SK-N-MC (cell line): ENCODE measurements around the gene RWDD1.

Experiments used
- EZH2 ChIP-seq: fragments of 200-600 bp; sonication (generic); IDR thresholded peaks from one replicate; pipeline ENCODE4 v1.6.1; 2017; ENCODE audit warnings: antibody characterized with exemption
- POLR2AphosphoS5 ChIP-seq: IDR thresholded peaks from 2 replicates; pipeline ENCODE4 v1.6.1; 2012; ENCODE audit warnings: mild to moderate bottlenecking, low read depth, low read length, borderline replicate concordance

DNA sequence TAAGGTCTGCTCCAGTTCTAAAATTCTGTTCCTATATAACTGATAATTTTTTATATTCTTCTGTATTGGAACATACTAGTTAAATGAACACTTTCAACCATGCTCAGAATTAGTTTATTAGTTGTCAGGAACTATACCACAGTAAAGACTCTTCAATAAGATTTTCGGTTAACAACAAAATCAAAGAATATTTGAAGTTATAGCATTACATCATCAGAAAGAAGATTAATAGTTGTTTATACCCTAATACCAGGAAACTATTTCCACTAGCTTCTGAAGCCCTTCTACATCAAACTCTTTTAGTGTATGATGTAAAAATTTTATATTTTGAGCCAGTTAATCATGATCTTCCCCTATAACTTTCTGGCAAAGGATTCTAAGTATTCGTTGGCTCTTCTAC is 11.2 kb upstream of the RWDD1 start:
- TF ChIP-seq EZH2 (no peak), POLR2AphosphoS5 (no peak)
